Measurements from ENCODE around the gene CDH7. TPM values are rescaled to one million over a fixed set of nuclear protein-coding genes. Genes with fewer than 3 reads are reported as not detected.

CDH7 gene
- total RNA-seq, 4 donors from 2014 or later = 0.47 TPM; not detected in 3

GRCh38 chr18:65897292-65897691 is 146.5 kb downstream of the CDH7 start:
- no peak for TF ChIP-seq CTCF (IDR thresholded peaks at IDR 0.05)
- no peak for DNase-seq (ENCODE audit: low spot score)
- no peak for ATAC-seq (ENCODE audit: low FRiP score)

DNA sequence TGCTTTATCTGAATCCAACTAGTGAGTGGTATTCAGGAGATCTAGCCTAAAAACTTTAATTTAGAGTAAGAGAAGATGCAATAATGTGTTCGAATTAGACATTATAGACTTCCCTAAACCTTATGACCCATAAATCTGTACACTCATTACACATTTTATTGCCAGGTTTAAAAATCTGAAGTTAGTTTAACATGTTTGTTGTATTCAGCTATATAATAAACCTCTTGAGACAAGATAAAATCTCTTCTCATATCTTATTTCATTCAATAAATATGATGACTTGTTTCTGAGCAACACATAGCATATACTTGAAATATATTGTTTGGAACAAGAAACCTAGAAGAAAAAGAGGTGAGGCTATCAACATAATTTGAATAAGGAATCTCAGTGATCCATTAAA is 150.7 kb downstream of the CDH7 start:
- DNase-seq (ENCODE audit: low spot score) = no peak
- no peak for ATAC-seq (ENCODE audit: low FRiP score)
- TF ChIP-seq CTCF (IDR thresholded peaks at IDR 0.05) = no peak

GRCh38 chr18:65906621-65907034 is 155.8 kb downstream of the CDH7 start:
- ATAC-seq (ENCODE audit: low FRiP score) (no peak), DNase-seq (ENCODE audit: low spot score) (no peak)
- TF ChIP-seq CTCF (IDR thresholded peaks at IDR 0.05) = no peak

DNA sequence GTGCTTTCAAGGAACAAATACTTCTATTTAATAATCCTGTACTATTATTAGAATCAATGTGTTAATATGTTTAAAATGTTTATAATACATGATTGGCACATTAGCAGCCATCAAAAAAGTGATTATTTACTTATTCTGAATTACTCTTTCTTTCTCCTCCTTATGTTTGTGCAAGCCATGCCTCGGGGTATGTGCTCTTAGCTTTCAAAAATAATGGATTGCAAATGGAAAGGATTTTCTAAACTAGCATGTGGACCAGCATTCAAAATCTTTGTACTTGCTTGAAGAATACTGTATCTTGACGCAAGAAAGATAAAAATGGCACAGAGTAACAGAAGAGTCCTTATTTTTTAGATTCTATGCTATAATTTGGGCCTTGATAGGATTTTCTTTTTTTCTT is 156.5 kb downstream of the CDH7 start:
- TF ChIP-seq CTCF (IDR thresholded peaks at IDR 0.05) = no peak
- no peak for DNase-seq (ENCODE audit: low spot score)

DNA sequence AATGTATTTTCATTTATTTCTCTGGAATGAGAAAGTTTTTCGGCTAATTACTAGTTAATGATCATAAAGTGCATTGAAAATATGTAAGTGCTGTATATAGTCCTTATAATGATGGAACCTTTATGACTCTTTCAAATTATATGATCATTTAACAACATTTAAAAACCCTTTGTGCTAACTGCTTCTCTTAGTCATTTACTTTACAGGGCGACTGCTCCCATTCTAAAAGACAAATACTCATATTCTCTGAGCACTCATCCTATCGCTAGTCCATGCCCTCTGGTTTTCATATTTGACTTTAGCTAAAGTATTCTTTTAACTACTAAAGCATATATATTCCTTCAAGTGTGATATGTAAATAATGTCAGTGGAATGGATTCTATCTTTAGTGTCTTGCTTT is 168.2 kb downstream of the CDH7 start:
- no peak for DNase-seq (ENCODE audit: low spot score)
- TF ChIP-seq CTCF (IDR thresholded peaks at IDR 0.05) = no peak
- no peak for ATAC-seq (ENCODE audit: low FRiP score)

More for the DNA sequence above, 156.5 kb downstream of the CDH7 start:
- no peak for ATAC-seq (ENCODE audit: low FRiP score)

GRCh38 chr18:65919663-65920062 is 168.9 kb downstream of the CDH7 start:
- ATAC-seq (ENCODE audit: low FRiP score) = no peak
- no peak for TF ChIP-seq CTCF (IDR thresholded peaks at IDR 0.05)
- DNase-seq (ENCODE audit: low spot score) = no peak

GRCh38 chr18:65922103-65922502 is 171.3 kb downstream of the CDH7 start:
- DNase-seq (ENCODE audit: low spot score) (no peak), ATAC-seq (ENCODE audit: low FRiP score) (no peak)
- no peak for TF ChIP-seq CTCF (IDR thresholded peaks at IDR 0.05)

All from omental fat pad (tissue), 4 donors.